Measurements from ENCODE around the gene FAT2.

FAT2 gene

DNA sequence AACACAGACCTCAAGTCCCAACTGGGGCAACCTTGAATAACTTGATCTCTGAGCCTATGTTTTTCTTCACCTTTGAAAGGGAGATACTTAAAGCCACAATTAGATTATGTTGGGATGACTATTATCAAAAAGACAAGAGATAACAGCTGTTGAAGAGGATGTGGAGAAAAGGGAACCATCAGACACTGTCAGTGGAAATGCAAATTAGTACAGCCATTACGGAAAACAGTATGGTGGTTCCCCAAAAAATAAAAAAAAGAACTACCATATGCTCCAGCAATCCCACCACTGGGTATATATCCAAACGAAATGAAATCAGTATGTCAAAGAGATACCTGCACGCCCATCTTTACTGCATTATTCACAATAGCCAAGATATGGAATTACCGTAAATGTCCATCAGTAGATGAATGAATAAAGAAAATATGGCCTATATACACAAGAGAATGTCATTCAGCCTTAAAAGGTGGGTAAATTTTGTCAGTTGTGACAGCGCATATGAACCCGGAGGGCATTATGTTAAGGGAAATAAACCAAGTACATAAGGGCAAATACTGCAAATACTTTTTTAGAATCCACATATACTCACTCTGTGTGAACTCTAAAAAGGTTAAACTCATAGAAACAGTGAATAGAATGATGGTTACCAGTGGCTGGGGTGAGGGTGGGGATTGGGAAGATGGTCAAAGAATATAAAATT, 12.7 kb downstream of the FAT2 start:
- H3K4me2 ChIP-seq (ENCODE audit: low read length) = peak overlapping the region; percentile 76
- no peak overlapping the region for H3K9ac ChIP-seq (ENCODE audit: low read length)
- no peaks in the 10 kb centered on the region for H3K9me3 ChIP-seq (ENCODE audit: insufficient read depth, low read length)
- H3K36me3 ChIP-seq (replicated peaks; ENCODE audit: low read depth, low read length) = no peaks in the 10 kb centered on the region
- no peaks in the 10 kb centered on the region for H3K27me3 ChIP-seq (ENCODE audit: low read depth, low read length)
- TF ChIP-seq EZH2phosphoT487 (IDR thresholded peaks at IDR 0.05; ENCODE audit: low read depth) = no peak
- TF ChIP-seq, protein P1, sequence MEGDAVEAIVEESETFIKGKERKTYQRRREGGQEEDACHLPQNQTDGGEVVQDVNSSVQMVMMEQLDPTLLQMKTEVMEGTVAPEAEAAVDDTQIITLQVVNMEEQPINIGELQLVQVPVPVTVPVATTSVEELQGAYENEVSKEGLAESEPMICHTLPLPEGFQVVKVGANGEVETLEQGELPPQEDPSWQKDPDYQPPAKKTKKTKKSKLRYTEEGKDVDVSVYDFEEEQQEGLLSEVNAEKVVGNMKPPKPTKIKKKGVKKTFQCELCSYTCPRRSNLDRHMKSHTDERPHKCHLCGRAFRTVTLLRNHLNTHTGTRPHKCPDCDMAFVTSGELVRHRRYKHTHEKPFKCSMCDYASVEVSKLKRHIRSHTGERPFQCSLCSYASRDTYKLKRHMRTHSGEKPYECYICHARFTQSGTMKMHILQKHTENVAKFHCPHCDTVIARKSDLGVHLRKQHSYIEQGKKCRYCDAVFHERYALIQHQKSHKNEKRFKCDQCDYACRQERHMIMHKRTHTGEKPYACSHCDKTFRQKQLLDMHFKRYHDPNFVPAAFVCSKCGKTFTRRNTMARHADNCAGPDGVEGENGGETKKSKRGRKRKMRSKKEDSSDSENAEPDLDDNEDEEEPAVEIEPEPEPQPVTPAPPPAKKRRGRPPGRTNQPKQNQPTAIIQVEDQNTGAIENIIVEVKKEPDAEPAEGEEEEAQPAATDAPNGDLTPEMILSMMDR (IDR thresholded peaks at IDR 0.05; ENCODE audit: low read depth, low read length) = no peak
- H3K4me3 ChIP-seq (ENCODE audit: low read length) = 0 out of 2 replicates have a peak overlapping the region, but pooled peaks have one; percentile 29
- H2AFZ ChIP-seq (ENCODE audit: low read depth, low read length) = no peak overlapping the region
- H3K4me1 ChIP-seq (ENCODE audit: low read length) = peaks cover 25% of the 10 kb centered on the region
- no peaks in the 10 kb centered on the region for H4K20me1 ChIP-seq (ENCODE audit: insufficient read depth, low read length)
- peak overlapping the region; percentile 32; the same call in 1 of the 2 replicates for H3K27ac ChIP-seq (ENCODE audit: low read length)
- no peaks in the 10 kb centered on the region for H3K79me2 ChIP-seq (ENCODE audit: low read length)

DNA sequence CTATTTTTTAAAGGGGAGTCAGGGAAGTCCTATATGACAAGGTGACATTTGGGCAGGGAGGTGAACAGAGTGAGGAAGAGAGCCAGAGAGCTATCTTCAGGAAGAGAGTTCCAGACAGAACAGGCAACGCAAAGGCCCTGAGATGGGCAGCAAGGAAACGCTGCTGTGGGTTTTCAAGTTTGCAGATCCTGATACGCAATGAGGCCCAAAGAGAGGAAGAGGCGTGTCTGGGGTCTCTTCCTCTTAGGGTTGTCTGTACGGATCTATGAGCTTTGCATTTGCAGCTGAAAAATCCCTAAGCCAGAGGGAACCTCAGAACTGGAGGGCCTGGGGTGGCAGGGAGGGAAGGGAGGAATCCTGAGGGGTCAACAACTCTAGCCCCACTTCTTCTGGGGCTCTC, 13.6 kb downstream of the FAT2 start:
- no peaks in the 10 kb centered on the region for H4K20me1 ChIP-seq (ENCODE audit: insufficient read depth, low read length)
- peaks cover 25% of the 10 kb centered on the region for H3K4me1 ChIP-seq (ENCODE audit: low read length)
- no peaks in the 10 kb centered on the region for H3K9me3 ChIP-seq (ENCODE audit: insufficient read depth, low read length)
- H3K36me3 ChIP-seq (replicated peaks; ENCODE audit: low read depth, low read length) = no peaks in the 10 kb centered on the region
- peak overlapping the region; percentile 76 for H3K4me2 ChIP-seq (ENCODE audit: low read length)
- H2AFZ ChIP-seq (ENCODE audit: low read depth, low read length) = peak overlapping the region; percentile 52
- TF ChIP-seq, protein P1 (IDR thresholded peaks at IDR 0.05; ENCODE audit: low read depth, low read length) = no peak
- no peak for TF ChIP-seq EZH2phosphoT487 (IDR thresholded peaks at IDR 0.05; ENCODE audit: low read depth)
- no peaks in the 10 kb centered on the region for H3K27me3 ChIP-seq (ENCODE audit: low read depth, low read length)
- no peaks in the 10 kb centered on the region for H3K79me2 ChIP-seq (ENCODE audit: low read length)
- H3K4me3 ChIP-seq (ENCODE audit: low read length) = peak overlapping the region; percentile 29; the same call in 1 of the 2 replicates
- peak overlapping the region; percentile 39; the same call in 1 of the 2 replicates for H3K9ac ChIP-seq (ENCODE audit: low read length)
- H3K27ac ChIP-seq (ENCODE audit: low read length) = peak overlapping the region; percentile 32

DNA sequence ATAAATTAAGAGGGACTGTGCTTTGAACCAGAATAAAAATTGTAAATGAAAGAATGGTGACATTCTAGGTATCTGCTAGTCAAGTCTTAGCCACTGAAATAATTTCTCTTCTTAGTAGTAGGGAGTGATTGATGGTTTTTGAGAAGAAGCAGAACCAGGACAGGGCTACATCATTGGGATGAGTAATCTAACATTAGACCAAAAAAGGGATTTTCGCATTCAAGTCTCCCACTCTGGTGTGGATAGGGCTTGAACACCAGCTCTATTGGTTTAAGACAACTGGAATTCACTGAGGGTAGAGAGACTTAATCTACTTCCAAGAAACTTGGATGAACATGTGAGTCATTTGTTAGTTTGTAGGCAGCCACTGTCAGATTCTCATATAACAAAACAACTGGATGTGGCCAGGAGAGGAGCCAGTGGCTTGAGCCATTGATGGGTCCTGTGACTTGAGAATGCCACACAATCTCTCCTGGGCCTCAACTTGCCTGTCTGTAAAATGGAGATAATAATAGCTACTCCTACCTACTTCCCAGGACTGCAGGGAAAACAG, 16.6 kb downstream of the FAT2 start:
- Histone ChIP-seq H3K4me3 (ENCODE audit: low read length) (no peak overlapping the region), H3K27me3 (ENCODE audit: low read depth, low read length) (no peaks in the 10 kb centered on the region), H3K36me3 (replicated peaks; ENCODE audit: low read depth, low read length) (no peaks in the 10 kb centered on the region), H3K27ac (ENCODE audit: low read length) (no peak overlapping the region), H3K9me3 (ENCODE audit: insufficient read depth, low read length) (no peaks in the 10 kb centered on the region), H3K4me2 (ENCODE audit: low read length) (no peak overlapping the region), H3K9ac (ENCODE audit: low read length) (no peak overlapping the region), H2AFZ (ENCODE audit: low read depth, low read length) (no peak overlapping the region), H4K20me1 (ENCODE audit: insufficient read depth, low read length) (no peaks in the 10 kb centered on the region), H3K4me1 (ENCODE audit: low read length) (peaks cover 31% of the 10 kb centered on the region), H3K79me2 (ENCODE audit: low read length) (no peaks in the 10 kb centered on the region)
- TF ChIP-seq, protein P1 (IDR thresholded peaks at IDR 0.05; ENCODE audit: low read depth, low read length) = no peak
- no peak for TF ChIP-seq EZH2phosphoT487 (IDR thresholded peaks at IDR 0.05; ENCODE audit: low read depth)

DNA sequence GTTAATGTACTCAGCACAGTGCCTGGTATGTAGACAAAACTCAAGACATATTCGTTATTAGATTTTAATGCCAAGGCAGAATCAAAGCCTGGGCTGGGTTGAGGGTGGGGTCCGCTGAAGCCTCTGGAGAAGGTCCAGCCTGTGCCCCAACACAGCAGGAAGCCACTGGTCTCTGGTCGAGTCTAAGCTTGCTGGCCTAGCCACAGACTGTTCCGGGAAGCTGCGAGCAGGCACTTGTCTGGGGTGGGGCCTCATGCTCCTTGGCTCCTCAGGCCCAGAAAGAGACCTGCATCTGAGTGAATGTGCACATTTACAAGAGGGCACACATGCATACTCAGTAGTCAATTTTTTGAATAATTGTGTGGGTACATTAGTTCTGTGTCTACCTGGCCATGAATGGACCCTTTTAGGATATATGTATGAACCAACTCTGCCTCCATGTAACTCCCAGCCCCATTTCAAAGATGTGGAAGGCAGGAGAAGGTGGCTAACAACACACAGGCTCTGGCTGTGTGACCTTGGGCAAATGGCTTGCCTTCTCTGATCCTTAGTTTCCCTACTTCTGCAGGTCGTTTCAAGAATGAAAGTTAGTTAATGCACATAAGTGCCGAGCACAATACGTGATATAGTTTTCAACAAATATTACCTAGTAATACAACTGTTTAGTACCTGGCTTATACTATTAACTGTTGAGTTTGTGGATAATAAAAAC, 18.3 kb downstream of the FAT2 start:
- TF ChIP-seq, protein P1 (IDR thresholded peaks at IDR 0.05; ENCODE audit: low read depth, low read length) = no peak
- no peak for TF ChIP-seq EZH2phosphoT487 (IDR thresholded peaks at IDR 0.05; ENCODE audit: low read depth)
- H3K4me1 ChIP-seq (ENCODE audit: low read length) = peaks cover 32% of the 10 kb centered on the region

More for the DNA sequence above, 18.3 kb downstream of the FAT2 start:
- Histone ChIP-seq H3K4me3 (ENCODE audit: low read length) (no peak overlapping the region), H3K9ac (ENCODE audit: low read length) (no peak overlapping the region), H3K27me3 (ENCODE audit: low read depth, low read length) (no peaks in the 10 kb centered on the region), H4K20me1 (ENCODE audit: insufficient read depth, low read length) (no peaks in the 10 kb centered on the region), H3K27ac (ENCODE audit: low read length) (no peak overlapping the region), H3K36me3 (replicated peaks; ENCODE audit: low read depth, low read length) (no peaks in the 10 kb centered on the region), H3K4me2 (ENCODE audit: low read length) (no peak overlapping the region), H2AFZ (ENCODE audit: low read depth, low read length) (no peak overlapping the region), H3K79me2 (ENCODE audit: low read length) (no peaks in the 10 kb centered on the region), H3K9me3 (ENCODE audit: insufficient read depth, low read length) (no peaks in the 10 kb centered on the region)
